GM10847 (cell line): ENCODE results near the gene KCNS1.

Experiments
- POLR2A ChIP-seq: IDR thresholded peaks from 2 replicates; pipeline ENCODE4 v1.6.1; 2011; ENCODE audit not compliant: insufficient read length; ENCODE audit errors: extremely low read depth

KCNS1 gene, protein sequence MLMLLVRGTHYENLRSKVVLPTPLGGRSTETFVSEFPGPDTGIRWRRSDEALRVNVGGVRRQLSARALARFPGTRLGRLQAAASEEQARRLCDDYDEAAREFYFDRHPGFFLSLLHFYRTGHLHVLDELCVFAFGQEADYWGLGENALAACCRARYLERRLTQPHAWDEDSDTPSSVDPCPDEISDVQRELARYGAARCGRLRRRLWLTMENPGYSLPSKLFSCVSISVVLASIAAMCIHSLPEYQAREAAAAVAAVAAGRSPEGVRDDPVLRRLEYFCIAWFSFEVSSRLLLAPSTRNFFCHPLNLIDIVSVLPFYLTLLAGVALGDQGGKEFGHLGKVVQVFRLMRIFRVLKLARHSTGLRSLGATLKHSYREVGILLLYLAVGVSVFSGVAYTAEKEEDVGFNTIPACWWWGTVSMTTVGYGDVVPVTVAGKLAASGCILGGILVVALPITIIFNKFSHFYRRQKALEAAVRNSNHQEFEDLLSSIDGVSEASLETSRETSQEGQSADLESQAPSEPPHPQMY

DNA sequence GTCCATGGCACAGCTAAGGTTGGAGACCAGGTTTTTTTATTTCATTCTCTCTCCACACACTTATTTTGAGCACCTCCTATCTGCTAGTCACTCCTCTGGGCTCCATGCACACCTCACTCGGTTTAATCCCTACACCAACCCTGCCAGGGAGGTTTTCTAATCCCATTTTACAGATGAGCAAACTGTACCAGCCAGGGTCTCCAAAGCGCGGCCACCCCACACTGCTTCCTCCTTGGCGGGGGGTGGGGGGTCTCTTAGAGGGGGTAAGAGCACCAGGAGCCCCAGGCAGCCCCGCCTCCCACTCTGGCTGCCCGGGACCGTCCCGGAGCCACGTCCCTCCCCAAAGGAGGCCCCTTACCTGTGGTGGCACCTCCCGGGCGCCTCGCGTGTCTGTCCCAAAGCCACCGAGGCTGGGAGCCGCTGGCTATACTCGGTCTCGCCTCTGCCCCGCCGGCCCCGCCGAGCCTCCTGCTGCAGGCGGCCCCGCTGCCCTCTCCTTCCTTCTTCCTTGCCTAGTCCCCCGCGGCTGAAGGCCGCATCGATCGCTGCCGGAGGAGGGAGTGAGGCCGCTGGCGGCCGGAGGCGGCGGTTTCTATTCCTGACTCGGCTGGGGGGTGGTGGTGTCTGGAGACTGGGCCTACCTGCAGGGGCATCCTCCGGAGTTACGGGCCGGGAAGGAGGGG is at the start of gene KCNS1:
TSS of gene KCNS1 (minus strand) at position 565 of the 683 bp plus-strand sequence. CDS start 1,891 bp downstream, outside the sequence.
- no peak for TF ChIP-seq POLR2A

GRCh38 chr20:45149062-45149461 is 48.1 kb upstream of the KCNS1 start:
- TF ChIP-seq POLR2A, result no peak

DNA sequence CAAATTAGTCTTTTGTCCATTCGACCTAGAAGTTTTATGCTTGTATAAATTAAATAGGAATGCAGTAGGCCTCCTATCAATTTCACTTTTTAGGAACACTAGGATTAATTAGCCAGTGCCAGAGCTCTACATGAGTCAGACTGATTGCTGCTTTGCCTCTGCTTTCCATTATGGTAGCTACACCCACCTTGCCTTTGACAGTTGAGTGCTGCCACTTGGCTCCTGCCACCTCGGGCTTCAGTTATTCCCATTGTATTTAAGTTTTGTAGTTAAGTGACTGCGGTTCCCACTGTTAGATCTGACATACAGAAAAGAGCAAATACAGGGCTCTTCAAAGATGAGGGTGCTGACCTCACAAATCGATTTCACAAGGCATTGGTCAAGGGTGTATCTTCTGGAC is 39.9 kb upstream of the KCNS1 start:
- TF ChIP-seq POLR2A, result no peak

DNA sequence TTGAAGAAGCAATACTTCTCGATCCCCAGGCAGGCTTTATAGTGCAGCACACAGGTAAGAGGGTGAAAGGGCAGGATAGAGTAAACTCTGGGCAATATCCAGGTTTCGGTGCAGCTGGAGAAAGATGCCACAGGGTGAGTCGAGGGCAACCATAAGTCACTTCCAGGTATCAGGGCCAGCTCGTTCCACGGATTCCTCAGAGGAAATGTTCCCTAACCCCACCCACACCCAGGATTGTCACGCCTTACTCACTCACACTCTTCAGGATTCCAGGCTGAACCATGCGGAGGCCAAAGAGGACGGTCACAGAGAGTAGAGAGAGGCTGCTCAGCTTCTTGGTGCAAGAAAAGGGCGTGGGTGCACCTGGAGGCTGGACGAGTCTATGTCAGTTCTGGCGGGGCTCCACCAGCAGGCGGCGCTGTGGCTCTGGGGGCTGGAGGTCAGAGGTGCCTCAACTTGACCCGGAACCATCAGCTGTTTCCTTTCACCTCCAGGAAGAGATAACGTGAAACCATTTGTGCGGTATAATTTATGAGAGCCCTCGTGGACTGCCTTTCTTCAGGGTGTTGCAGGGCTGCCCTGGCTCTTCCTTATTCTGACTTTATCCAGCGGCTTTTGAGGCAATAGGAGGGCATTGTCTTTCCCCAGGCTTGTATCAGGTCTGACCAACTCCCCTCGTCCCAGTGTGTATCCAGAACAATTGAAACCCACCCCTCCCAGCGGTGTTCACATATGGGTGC is 37.8 kb upstream of the KCNS1 start:
- TF ChIP-seq POLR2A, result no peak

- TF ChIP-seq POLR2A, result no peak
Observed at GRCh38 chr20:45136911-45137310, 36.0 kb upstream of the KCNS1 start.

DNA sequence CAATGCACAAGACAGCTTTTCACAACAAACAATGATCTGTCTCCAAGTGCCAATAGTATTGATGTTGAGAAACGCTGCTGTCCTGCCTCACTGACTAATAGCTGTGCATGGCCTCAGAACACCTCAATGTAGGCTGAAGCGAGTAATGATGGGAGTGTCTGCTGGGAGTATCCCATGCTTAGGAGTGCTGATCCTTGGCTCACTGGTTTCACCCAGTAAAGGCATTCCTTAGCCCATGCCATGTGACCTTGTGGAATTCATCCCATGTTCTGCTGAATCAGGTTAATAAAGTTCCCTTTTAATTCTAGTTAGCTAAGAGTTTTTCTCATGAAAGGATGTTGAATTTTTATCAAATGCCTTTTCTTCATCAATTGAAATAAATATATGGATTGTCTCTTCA is 27.2 kb upstream of the KCNS1 start:
- TF ChIP-seq POLR2A, result no peak

- no peak for TF ChIP-seq POLR2A
Observed at GRCh38 chr20:45124365-45124764, 23.4 kb upstream of the KCNS1 start, which contains the start of gene WFDC12. Gene WFDC12, minus strand, starts transcription at chr20:45124465. Its CDS starts 18 bp downstream, at chr20:45124447.

- no peak for TF ChIP-seq POLR2A
Observed at GRCh38 chr20:45121388-45121787, 20.5 kb upstream of the KCNS1 start.

DNA sequence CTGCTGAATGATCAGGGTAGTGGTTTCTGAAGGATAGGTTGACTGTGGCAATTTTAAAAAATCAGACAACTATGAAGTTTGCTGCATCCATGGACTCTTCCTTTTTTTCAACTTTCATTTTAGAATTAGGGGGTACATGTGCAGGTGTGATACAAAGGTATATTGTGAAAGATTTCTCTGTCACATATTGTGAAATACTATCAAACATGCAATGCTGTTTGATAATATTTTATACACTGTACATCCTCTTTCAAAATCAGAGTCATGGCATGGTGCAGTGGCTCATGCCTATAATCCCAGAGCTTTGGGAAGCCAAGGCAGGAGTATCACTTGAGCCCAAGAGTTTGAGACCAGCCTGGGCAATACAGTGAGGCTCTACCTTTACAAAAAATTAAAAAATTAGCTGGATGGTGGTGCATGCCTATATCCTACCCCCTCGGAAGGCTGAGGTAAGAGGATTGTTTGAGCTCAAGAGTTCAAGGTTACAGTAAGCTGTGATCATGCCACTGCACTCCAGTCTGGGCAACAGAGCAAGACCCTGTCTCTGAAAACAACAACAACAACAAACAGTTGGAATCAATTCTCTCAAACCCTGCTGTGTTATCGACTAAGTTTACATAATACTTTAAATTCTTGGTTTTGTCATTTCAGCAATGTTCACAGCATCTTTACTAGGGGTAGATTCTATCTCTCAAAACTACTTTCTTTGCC is 18.8 kb upstream of the KCNS1 start:
- no peak for TF ChIP-seq POLR2A

DNA sequence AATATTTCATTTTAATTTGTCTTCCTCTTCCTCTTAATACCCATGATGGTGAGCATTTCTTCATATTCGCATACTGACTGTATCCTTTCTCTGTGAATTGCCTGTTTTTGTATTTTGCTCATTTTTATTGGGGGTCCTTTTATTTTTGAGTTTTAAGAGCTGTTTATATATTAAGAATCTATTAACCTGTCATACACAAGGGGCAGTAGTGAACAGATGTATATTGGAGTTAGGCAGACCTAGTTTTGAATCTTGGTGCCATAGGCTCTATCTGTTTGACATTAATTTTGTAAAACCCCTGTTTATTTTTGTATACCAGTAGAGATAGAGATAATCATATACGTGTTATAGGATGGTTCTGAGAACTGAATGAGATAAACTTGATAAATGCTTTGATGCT is 17.1 kb upstream of the KCNS1 start:
- TF ChIP-seq POLR2A, result no peak

GRCh38 chr20:45117581-45117980 is 16.7 kb upstream of the KCNS1 start:
- no peak for TF ChIP-seq POLR2A

GRCh38 chr20:45115829-45116228 is 14.9 kb upstream of the KCNS1 start:
- TF ChIP-seq POLR2A, result no peak

DNA sequence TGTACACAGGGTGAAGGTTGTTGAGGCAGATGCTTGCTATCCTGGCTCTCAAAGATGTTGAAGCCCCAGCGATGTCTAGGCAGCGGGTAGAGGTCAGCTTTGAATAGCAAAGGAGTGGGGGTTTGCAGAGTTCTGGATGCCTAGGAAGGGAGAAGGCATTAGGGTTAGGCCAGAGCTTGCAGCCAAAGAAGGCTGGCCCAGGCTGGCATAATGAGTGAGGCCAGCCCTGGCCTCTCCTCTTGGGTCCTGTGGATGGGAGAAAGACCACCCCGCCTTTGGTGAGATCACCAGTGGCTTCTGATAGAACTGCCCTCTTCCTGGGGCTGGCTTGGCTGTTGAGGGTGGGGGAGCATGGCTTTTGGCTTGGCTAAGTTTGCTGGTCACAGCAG is 14.5 kb upstream of the KCNS1 start:
- no peak for TF ChIP-seq POLR2A

GRCh38 chr20:45114465-45115385 is 13.8 kb upstream of the KCNS1 start, which contains the start of gene WFDC5:
Gene WFDC5, minus strand, starts transcription at chr20:45115174. Its CDS starts 91 bp downstream, at chr20:45115083.
- no peak for TF ChIP-seq POLR2A
